KMS-11 (cell line): ENCODE results near the gene GEN1.

Experiments used
- H2AFZ ChIP-seq: fragments of 200-600 bp; sonication (generic); 2 replicates; pipeline ENCODE4 v1.6.1; 2016; ENCODE audit warnings: antibody characterized with exemption, mixed run types, low read depth
- H3K27ac ChIP-seq: fragments of 200-600 bp; sonication (generic); 2 replicates; pipeline ENCODE4 v1.6.1; 2016; ENCODE audit warnings: mild to moderate bottlenecking, mixed run types
- H3K27me3 ChIP-seq: fragments of 200-600 bp; sonication (generic); 2 replicates; pipeline ENCODE4 v1.6.1; 2017; ENCODE audit warnings: mild to moderate bottlenecking, low read depth, mixed run types, moderate library complexity; ENCODE audit not compliant: insufficient read depth
- H3K36me3 ChIP-seq: fragments of 200-600 bp; sonication (generic); 2 replicates; pipeline ENCODE4 v1.6.1; 2017; ENCODE audit warnings: mild to moderate bottlenecking, mixed run types; ENCODE audit not compliant: insufficient read depth
- H3K4me1 ChIP-seq: fragments of 200-600 bp; sonication (generic); 2 replicates; pipeline ENCODE4 v1.6.1; 2016; ENCODE audit warnings: mild to moderate bottlenecking, low read depth, mixed run types; ENCODE audit not compliant: poor library complexity, severe bottlenecking
- H3K4me2 ChIP-seq: fragments of 200-600 bp; sonication (generic); 2 replicates; pipeline ENCODE4 v1.7.0; 2016; ENCODE audit warnings: mild to moderate bottlenecking, mixed run types
- H3K4me3 ChIP-seq: fragments of 200-600 bp; sonication (generic); IDR thresholded peaks from 2 replicates; pipeline ENCODE4 v1.6.1; 2017; ENCODE audit warnings: low read depth, low read length, mixed read lengths; ENCODE audit not compliant: insufficient read depth
- H3K79me2 ChIP-seq: fragments of 200-600 bp; sonication (generic); 2 replicates; pipeline ENCODE4 v1.6.1; 2016; ENCODE audit warnings: low read depth, mixed run types; ENCODE audit not compliant: insufficient read depth
- H3K9ac ChIP-seq: fragments of 200-600 bp; sonication (generic); 2 replicates; pipeline ENCODE4 v1.6.1; 2016; ENCODE audit warnings: mild to moderate bottlenecking, mixed run types
- H4K20me1 ChIP-seq: fragments of 200-600 bp; sonication (generic); 2 replicates; pipeline ENCODE4 v1.6.1; 2016; ENCODE audit warnings: mild to moderate bottlenecking, mixed run types; ENCODE audit not compliant: insufficient read depth
- TF ChIP-seq, protein P1 (sequence below): fragments of 200-600 bp; sonication (generic); conservative IDR thresholded peaks from 2 replicates; pipeline ENCODE4 v1.6.1; 2017; ENCODE audit warnings: low read depth, mild to moderate bottlenecking, antibody characterized with exemption, low read length, moderate library complexity, mixed read lengths

GEN1 gene

DNA sequence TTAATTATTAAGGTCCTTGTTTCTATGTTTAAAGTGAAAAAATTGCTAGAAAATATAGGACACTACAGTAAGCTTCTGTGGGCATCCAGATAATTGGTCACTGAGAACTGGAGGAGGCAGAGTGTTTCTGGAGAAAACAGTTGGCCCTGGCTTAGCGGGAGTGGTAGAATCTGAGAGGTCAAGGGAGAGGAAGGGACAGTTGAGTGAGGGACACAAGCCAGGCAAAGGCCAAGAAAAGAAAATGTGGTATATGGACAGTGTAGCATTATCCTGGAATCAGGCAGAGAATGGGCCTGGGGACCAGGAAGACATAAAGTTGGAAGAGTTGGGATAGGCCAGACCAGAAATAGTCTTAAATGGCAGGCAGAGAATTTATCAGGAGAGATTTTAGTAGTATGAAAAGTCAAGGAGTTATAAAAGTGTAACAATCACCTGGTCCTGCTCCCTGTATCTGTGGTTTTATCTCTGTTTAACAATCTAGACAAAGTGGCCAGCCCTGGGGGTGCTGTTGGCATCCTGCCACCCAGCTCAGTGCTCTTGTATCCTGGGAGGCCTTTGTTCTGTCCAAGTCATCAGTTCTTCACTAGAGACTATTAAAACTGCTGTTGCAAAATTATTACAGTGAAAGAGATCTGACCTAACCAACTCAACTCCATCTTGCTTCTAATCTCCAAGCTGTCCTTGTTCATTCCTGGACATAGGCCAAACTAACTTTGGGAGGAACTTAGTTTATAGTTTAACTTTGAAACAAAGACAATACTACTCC, 46.9 kb downstream of the GEN1 start:
- Histone ChIP-seq H3K27me3 (peaks cover 3% of the 10 kb centered on the region; the same call in 1 of the 2 replicates), H3K79me2 (no peaks in the 10 kb centered on the region), H3K27ac (no peak overlapping the region), H3K36me3 (no peaks in the 10 kb centered on the region), H3K4me1 (no peaks in the 10 kb centered on the region), H3K9ac (no peak overlapping the region), H3K4me2 (no peak overlapping the region), H3K4me3 (no peak overlapping the region), H4K20me1 (no peaks in the 10 kb centered on the region), H2AFZ (no peak overlapping the region)
- TF ChIP-seq, protein P1, sequence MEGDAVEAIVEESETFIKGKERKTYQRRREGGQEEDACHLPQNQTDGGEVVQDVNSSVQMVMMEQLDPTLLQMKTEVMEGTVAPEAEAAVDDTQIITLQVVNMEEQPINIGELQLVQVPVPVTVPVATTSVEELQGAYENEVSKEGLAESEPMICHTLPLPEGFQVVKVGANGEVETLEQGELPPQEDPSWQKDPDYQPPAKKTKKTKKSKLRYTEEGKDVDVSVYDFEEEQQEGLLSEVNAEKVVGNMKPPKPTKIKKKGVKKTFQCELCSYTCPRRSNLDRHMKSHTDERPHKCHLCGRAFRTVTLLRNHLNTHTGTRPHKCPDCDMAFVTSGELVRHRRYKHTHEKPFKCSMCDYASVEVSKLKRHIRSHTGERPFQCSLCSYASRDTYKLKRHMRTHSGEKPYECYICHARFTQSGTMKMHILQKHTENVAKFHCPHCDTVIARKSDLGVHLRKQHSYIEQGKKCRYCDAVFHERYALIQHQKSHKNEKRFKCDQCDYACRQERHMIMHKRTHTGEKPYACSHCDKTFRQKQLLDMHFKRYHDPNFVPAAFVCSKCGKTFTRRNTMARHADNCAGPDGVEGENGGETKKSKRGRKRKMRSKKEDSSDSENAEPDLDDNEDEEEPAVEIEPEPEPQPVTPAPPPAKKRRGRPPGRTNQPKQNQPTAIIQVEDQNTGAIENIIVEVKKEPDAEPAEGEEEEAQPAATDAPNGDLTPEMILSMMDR = no peak

DNA sequence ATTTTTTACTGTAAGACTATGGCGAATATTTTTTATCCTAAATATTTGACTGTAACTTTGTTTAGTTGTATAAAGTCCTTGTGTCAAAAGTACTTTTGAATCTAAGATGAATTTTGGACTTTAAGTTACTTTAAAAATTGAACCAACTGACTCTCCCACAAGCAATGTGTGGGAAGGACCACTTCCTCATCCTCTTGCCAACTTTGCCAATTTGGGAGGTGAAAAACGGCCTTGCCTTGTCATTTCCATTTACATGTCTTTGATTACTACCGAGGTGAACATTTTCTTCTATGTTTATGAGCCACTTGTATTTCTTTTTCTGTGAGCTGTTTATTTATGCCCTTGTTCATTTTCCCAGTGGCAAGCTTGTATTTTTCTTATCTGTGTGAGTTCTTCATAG, 49.6 kb downstream of the GEN1 start:
- peaks cover 3% of the 10 kb centered on the region; the same call in 1 of the 2 replicates for H3K27me3 ChIP-seq
- no peak overlapping the region for H3K27ac ChIP-seq
- no peaks in the 10 kb centered on the region for H4K20me1 ChIP-seq
- no peak overlapping the region for H2AFZ ChIP-seq
- TF ChIP-seq, protein P1 = no peak
- H3K79me2 ChIP-seq = no peaks in the 10 kb centered on the region
- no peaks in the 10 kb centered on the region for H3K36me3 ChIP-seq
- H3K4me3 ChIP-seq = no peak overlapping the region
- H3K9ac ChIP-seq = no peak overlapping the region
- H3K4me1 ChIP-seq = no peaks in the 10 kb centered on the region
- no peak overlapping the region for H3K4me2 ChIP-seq

DNA sequence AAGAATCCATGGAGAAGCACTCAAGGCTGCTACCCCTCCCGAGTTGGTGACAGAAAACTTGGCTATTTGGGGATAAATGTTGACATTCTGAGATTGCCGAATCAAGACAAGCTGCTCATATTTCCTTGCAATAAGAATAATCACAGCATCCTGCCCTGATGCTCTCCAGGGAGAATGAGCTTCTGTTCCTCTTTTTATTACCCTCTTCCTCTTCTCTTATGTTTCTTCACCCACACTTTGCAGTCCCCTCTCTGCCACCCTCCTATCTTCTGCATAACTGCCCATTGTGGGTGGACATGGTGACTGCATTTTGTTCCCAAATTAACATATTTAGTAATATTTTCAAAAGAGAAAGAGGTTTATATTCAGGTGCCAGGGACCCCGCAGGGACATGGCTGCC, 50.4 kb downstream of the GEN1 start:
- H3K27me3 ChIP-seq = peaks cover 3% of the 10 kb centered on the region; the same call in 1 of the 2 replicates
- no peak overlapping the region for H3K4me3 ChIP-seq
- no peaks in the 10 kb centered on the region for H3K36me3 ChIP-seq
- H4K20me1 ChIP-seq = no peaks in the 10 kb centered on the region
- H3K4me1 ChIP-seq = no peaks in the 10 kb centered on the region
- H3K4me2 ChIP-seq = no peak overlapping the region
- H3K27ac ChIP-seq = no peak overlapping the region
- TF ChIP-seq, protein P1 = no peak
- H3K9ac ChIP-seq = no peak overlapping the region
- no peak overlapping the region for H2AFZ ChIP-seq
- no peaks in the 10 kb centered on the region for H3K79me2 ChIP-seq

DNA sequence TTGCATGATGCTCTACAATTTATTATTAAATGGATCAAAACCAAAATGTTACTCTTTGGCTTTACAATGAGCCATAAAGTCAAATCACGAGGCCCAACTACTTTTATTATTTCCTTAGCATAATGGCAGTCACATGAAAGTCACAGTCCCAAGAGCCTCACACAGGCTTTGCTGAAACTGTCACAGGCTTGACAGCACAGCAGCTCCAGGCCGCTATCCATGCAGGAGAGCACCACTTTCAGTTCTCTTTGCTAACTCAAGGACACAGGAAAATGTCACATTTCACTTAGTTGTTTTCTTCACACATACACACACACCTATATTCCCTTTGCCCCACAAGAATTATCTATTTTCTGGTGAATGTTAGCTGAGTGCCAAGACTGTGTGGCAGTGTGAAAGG, 51.2 kb downstream of the GEN1 start:
- no peak overlapping the region for H3K9ac ChIP-seq

More for the DNA sequence above, 51.2 kb downstream of the GEN1 start:
- Histone ChIP-seq H3K4me1 (no peaks in the 10 kb centered on the region), H3K36me3 (no peaks in the 10 kb centered on the region), H4K20me1 (no peaks in the 10 kb centered on the region), H3K27me3 (peaks cover 3% of the 10 kb centered on the region; the same call in 1 of the 2 replicates), H3K4me2 (no peak overlapping the region), H2AFZ (no peak overlapping the region), H3K4me3 (no peak overlapping the region), H3K79me2 (no peaks in the 10 kb centered on the region), H3K27ac (no peak overlapping the region)
- TF ChIP-seq, protein P1 = no peak
